Nephron (organoid): ENCODE data around the gene EML2.

Experiments
- H3K27ac Mint-ChIP-seq, 3 experiments: 2 replicates each; pipeline ENCODE4 v1.8.0; 2020; ENCODE audit warnings: mixed read lengths in 3 of 3, mild to moderate bottlenecking in 2 of 3, moderate library complexity in 1 of 3
- H3K27me3 Mint-ChIP-seq: 2 replicates; pipeline ENCODE4 v1.8.0; 2021; ENCODE audit warnings: low read depth, mild to moderate bottlenecking, moderate library complexity, mixed read lengths
- H3K36me3 Mint-ChIP-seq: 2 replicates; pipeline ENCODE4 v1.8.0; 2020; ENCODE audit warnings: low read depth, mixed read lengths
- H3K4me1 Mint-ChIP-seq: 2 replicates; pipeline ENCODE4 v1.8.0; 2020; ENCODE audit warnings: mixed read lengths
- H3K4me3 Mint-ChIP-seq, 3 experiments: 2 replicates each; pipeline ENCODE4 v1.8.0; 2020; ENCODE audit warnings: mild to moderate bottlenecking in 3 of 3, mixed read lengths in 3 of 3, moderate library complexity in 2 of 3
- H3K9me3 Mint-ChIP-seq: 2 replicates; pipeline ENCODE4 v1.8.0; 2020; ENCODE audit warnings: mixed read lengths
- CTCF ChIP-seq, 3 experiments: fragments of 200-600 bp; sonication (generic); IDR thresholded peaks; one replicate each; pipeline ENCODE4 v1.5.0; 2021; ENCODE audit warnings: antibody characterized with exemption in 3 of 3; ENCODE audit not compliant: unreplicated experiment in 3 of 3

Gene EML2

GRCh38 chr19:45590300-45591003 is 48.7 kb downstream of the EML2 start:
- H3K36me3 Mint-ChIP-seq: no peaks in the 10 kb centered on the region
- H3K4me1 Mint-ChIP-seq: no peaks in the 10 kb centered on the region
- H3K4me3 Mint-ChIP-seq: no peak overlapping the region
- no peaks in the 10 kb centered on the region for H3K9me3 Mint-ChIP-seq
- no peak overlapping the region for H3K27ac Mint-ChIP-seq
- TF ChIP-seq CTCF (IDR thresholded peaks at IDR 0.05; ENCODE audit: unreplicated experiment in 3 of 3): no peak
- peaks cover 48% of the 10 kb centered on the region for H3K27me3 Mint-ChIP-seq

- H3K4me1 Mint-ChIP-seq: no peaks in the 10 kb centered on the region
- H3K27me3 Mint-ChIP-seq: peaks cover 42% of the 10 kb centered on the region
- no peaks in the 10 kb centered on the region for H3K9me3 Mint-ChIP-seq
- TF ChIP-seq CTCF (IDR thresholded peaks at IDR 0.05; ENCODE audit: unreplicated experiment in 3 of 3): no peak
- H3K36me3 Mint-ChIP-seq: no peaks in the 10 kb centered on the region
- H3K27ac Mint-ChIP-seq: peak overlapping the region in 1 of 3 experiments; percentile 21
- no peak overlapping the region for H3K4me3 Mint-ChIP-seq
Observed at GRCh38 chr19:45589768-45590167, 49.4 kb downstream of the EML2 start.

- peaks cover 36% of the 10 kb centered on the region for H3K27me3 Mint-ChIP-seq
- no peak for TF ChIP-seq CTCF (IDR thresholded peaks at IDR 0.05; ENCODE audit: unreplicated experiment in 3 of 3)
Observed at GRCh38 chr19:45587873-45588272, 51.3 kb downstream of the EML2 start.

GRCh38 chr19:45585158-45585577 is 54.0 kb downstream of the EML2 start:
- H3K27me3 Mint-ChIP-seq: peaks cover 9% of the 10 kb centered on the region
- H3K4me3 Mint-ChIP-seq: peak overlapping the region; percentile 86 to 96 (median 94)
- H3K36me3 Mint-ChIP-seq: no peaks in the 10 kb centered on the region
- no peaks in the 10 kb centered on the region for H3K9me3 Mint-ChIP-seq
- H3K4me1 Mint-ChIP-seq: no peaks in the 10 kb centered on the region
- peak overlapping the region; percentile 87 to 98 (median 96) for H3K27ac Mint-ChIP-seq
- TF ChIP-seq CTCF (IDR thresholded peaks at IDR 0.05; ENCODE audit: unreplicated experiment in 3 of 3): no peak

More at GRCh38 chr19:45587873-45588272, 51.3 kb downstream of the EML2 start:
- H3K27ac Mint-ChIP-seq: no peak overlapping the region
- no peak overlapping the region for H3K4me3 Mint-ChIP-seq
- no peaks in the 10 kb centered on the region for H3K4me1 Mint-ChIP-seq
- H3K36me3 Mint-ChIP-seq: no peaks in the 10 kb centered on the region
- no peaks in the 10 kb centered on the region for H3K9me3 Mint-ChIP-seq

GRCh38 chr19:45584332-45585157 is 54.7 kb downstream of the EML2 start, which contains the start of gene OPA3:
TSS of gene OPA3 (minus strand) at chr19:45584802. CDS start at chr19:45584764, 38 bp downstream.
- Mint-ChIP-seq H3K27me3 (peaks cover 4% of the 10 kb centered on the region), H3K4me1 (no peaks in the 10 kb centered on the region), H3K27ac (peak within 1 kb of the TSS; percentile 87 to 98 (median 96)), H3K9me3 (no peaks in the 10 kb centered on the region), H3K36me3 (no peaks in the 10 kb centered on the region), H3K4me3 (peak within 1 kb of the TSS; percentile 86 to 96 (median 94))
- peak; percentile 17 to 43 (median 23) for TF ChIP-seq CTCF (IDR thresholded peaks at IDR 0.05; ENCODE audit: unreplicated experiment in 3 of 3)
